Upper lobe of left lung (tissue), 4 donors: ENCODE results near the gene KCNK1.

Experiments used
- CTCF ChIP-seq, 6 experiments: fragments of 450-650 bp in 4 of 6; fragments of 200-600 bp in 2 of 6; sonication (generic) in 2 of 6; IDR thresholded peaks; one replicate each; pipeline ENCODE4 v1.5.1; 2016 to 2019; ENCODE audit warnings: antibody characterized with exemption in 6 of 6
- EP300 ChIP-seq, 4 donors: sonication (generic); formaldehyde crosslinking; IDR thresholded peaks; one replicate each; pipeline ENCODE4 v1.5.1; 2017; ENCODE audit warnings: antibody characterized with exemption in 4 of 4, control low read depth in 2 of 4
- POLR2A ChIP-seq, 4 donors: fragments of 450-650 bp; IDR thresholded peaks; one replicate each; pipeline ENCODE4 v1.5.1; 2016 to 2017; ENCODE audit warnings: antibody characterized with exemption in 4 of 4, mild to moderate bottlenecking in 2 of 4
- POLR2AphosphoS5 ChIP-seq, 2 donors: sonication (generic); formaldehyde crosslinking; IDR thresholded peaks; one replicate each; pipeline ENCODE4 v1.5.1; 2017; ENCODE audit warnings: antibody characterized with exemption in 2 of 2

- TF ChIP-seq CTCF (IDR thresholded peaks at IDR 0.05): no peak
- no peak for TF ChIP-seq POLR2AphosphoS5 (IDR thresholded peaks at IDR 0.05)
- no peak for TF ChIP-seq POLR2A (IDR thresholded peaks at IDR 0.05)
- no peak for TF ChIP-seq EP300 (IDR thresholded peaks at IDR 0.05)
Measured at GRCh38 chr1:233636503-233636877, 22.6 kb downstream of the KCNK1 start.
